Measurements from ENCODE around the gene CEP85. TPM values are rescaled to one million over a fixed set of nuclear protein-coding genes. Genes with fewer than 3 reads are reported as not detected.
A peak's percentile ranks its signal among the peaks of the same experiment; 100 is the strongest.

Gene CEP85
- total and polyA plus RNA-seq, 9 of the 15 experiments (the other 6 are each of a cell fraction or from before 2014, with no cell fraction given): 42.1 to 140 (median 92.6) TPM

DNA sequence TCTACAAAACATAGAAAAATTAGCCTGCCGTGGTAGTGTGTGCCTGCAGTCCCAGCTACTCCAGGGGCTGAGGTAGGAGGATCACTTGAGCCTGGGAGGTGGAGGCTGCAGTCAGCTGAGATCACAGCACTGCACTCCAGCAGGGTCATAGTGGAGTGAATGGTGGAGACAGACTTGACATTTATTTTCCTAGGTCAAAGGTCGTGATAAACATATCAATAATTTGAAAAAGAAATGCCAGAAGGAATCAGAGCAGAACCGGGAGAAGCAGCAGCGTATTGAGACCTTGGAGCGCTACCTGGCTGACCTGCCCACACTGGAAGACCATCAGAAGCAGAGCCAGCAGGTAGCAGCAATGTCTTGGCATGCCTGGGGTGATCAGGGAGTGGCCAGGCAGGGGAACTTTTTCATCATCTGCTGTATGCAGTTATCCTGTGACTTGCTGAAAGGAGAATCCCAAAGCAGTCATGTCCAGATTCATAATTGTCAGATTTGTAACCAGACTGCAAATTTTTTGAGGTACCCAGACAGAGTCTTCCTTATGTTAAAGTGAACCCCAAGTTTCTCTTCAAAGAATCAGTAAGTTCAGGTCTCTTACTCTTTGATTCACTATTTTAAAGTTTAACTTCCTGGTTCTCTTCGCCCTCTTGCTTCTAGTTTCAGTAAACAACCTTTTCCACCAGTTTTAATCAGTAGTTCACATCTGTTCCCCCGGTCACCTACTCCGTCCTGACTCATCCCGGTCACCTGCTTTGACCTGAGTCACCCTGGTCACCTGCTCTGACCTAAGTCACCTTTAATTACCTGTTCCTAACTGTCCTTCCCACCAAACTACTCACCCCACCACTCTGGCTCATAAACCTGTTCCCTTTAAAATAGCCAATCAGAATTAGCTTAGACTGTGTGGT lies 34.5 kb downstream of the CEP85 start:
- 89% methylated on average over 9 of the region's 9 CpGs for WGBS (ENCODE audit: insufficient coverage, low coverage, missing lambda C conversion rate)
- Histone ChIP-seq H3K36me3 (ENCODE audit: control insufficient read depth, insufficient read depth, low read length) (peaks cover 96% of the 10 kb centered on the region), H3K4me3 (no peak overlapping the region), H3K4me1 (replicated peaks in 1 of 2; ENCODE audit: control insufficient read depth in 2 of 2, insufficient read depth in 2 of 2, low read length in 2 of 2) (no peaks in the 10 kb centered on the region; a peak in 1 of 5 replicates), H3K27ac (ENCODE audit: extremely low read depth, low read depth, low read length) (peak overlapping the region; percentile 20; the same call in 1 of the 3 replicates), H3K9ac (ENCODE audit: insufficient read depth in 1 of 2, low read depth in 2 of 2, low read length in 2 of 2) (no peak overlapping the region), H3K4me2 (ENCODE audit: insufficient read depth, low read length) (no peak overlapping the region), H2AFZ (ENCODE audit: low read depth, low read length) (no peak overlapping the region), H3K27me3 (ENCODE audit: control insufficient read depth in 2 of 2, insufficient read depth in 2 of 2, low read length in 2 of 2) (no peaks in the 10 kb centered on the region), H4K20me1 (replicated peaks; ENCODE audit: control insufficient read depth, insufficient read depth, low read length) (no peaks in the 10 kb centered on the region), H3K9me1 (ENCODE audit: control insufficient read depth, insufficient read depth, low read length) (no peaks in the 10 kb centered on the region), H3K9me3 (replicated peaks; ENCODE audit: control insufficient read depth, insufficient read depth, low read depth, low read length) (peaks cover 7% of the 10 kb centered on the region; the same call in 1 of the 2 replicates), H3K79me2 (ENCODE audit: control insufficient read depth, insufficient read depth, low read length) (peaks cover 9% of the 10 kb centered on the region; the same call in 1 of the 3 replicates)
- intact Hi-C loops (cut with micrococcal nuclease) (no loop called here), in situ Hi-C loops (cut with MboI) (no loop called here)
- FAIRE-seq: no peak
- ChIA-PET CTCF (ENCODE audit: low intra/inter-chr PET ratio) (no interaction called here), POLR2A (interaction anchor here (0.7 to 2.1 kb wide), 5 partner anchors 9 to 20 kb away, joined by 3 to 10 read pairs (median 3); no protein-coding TSS in a partner anchor)
- ATAC-seq: no peak
- DNase-seq (ENCODE audit: extremely low read depth in 1 of 4, low spot score in 3 of 4): no peak
- no TSS peak for BruUV-seq (replicated peaks)
- TF ChIP-seq MYBL2 (IDR thresholded peaks at IDR 0.05; ENCODE audit: low read depth) (peak; percentile 44; the same call in 1 of the 2 replicates), MYBL2 (CRISPR knock-in tag; IDR thresholded peaks at IDR 0.05; ENCODE audit: borderline replicate concordance) (no peak), KDM5B (IDR thresholded peaks at IDR 0.05; ENCODE audit: insufficient replicate concordance, low read depth, low read length) (no peak), MAZ (CRISPR knock-in tag; conservative IDR thresholded peaks at IDR 0.05 in 1 of 2, IDR thresholded peaks at IDR 0.05 in 1 of 2) (no peak), U2AF2 (optimal IDR thresholded peaks at IDR 0.05; ENCODE audit: low read depth, low read length) (no peak), TFAP4 (CRISPR knock-in tag; IDR thresholded peaks at IDR 0.05; ENCODE audit: borderline replicate concordance) (no peak), ZNF785 (CRISPR knock-in tag; IDR thresholded peaks at IDR 0.05) (no peak), CBFA2T3 (IDR thresholded peaks at IDR 0.05) (no peak), ZEB2 (IDR thresholded peaks at IDR 0.05) (peak; percentile 94), HOXB6 (CRISPR knock-in tag; IDR thresholded peaks at IDR 0.05; ENCODE audit: borderline replicate concordance) (no peak), ZNF717 (CRISPR knock-in tag; IDR thresholded peaks at IDR 0.05) (no peak), EWSR1 (IDR thresholded peaks at IDR 0.05; ENCODE audit: borderline replicate concordance, low read depth, partially characterized antibody) (no peak), PHF21A (IDR thresholded peaks at IDR 0.05; ENCODE audit: borderline replicate concordance, low read depth) (no peak), ZFP1 (CRISPR knock-in tag; IDR thresholded peaks at IDR 0.05) (no peak), ATF7 (IDR thresholded peaks at IDR 0.05) (0 out of 2 replicates have a peak, but pooled peaks have one; percentile 14), ZKSCAN8 (CRISPR knock-in tag; IDR thresholded peaks at IDR 0.05) (no peak)
- TF ChIP-seq, protein P1, sequence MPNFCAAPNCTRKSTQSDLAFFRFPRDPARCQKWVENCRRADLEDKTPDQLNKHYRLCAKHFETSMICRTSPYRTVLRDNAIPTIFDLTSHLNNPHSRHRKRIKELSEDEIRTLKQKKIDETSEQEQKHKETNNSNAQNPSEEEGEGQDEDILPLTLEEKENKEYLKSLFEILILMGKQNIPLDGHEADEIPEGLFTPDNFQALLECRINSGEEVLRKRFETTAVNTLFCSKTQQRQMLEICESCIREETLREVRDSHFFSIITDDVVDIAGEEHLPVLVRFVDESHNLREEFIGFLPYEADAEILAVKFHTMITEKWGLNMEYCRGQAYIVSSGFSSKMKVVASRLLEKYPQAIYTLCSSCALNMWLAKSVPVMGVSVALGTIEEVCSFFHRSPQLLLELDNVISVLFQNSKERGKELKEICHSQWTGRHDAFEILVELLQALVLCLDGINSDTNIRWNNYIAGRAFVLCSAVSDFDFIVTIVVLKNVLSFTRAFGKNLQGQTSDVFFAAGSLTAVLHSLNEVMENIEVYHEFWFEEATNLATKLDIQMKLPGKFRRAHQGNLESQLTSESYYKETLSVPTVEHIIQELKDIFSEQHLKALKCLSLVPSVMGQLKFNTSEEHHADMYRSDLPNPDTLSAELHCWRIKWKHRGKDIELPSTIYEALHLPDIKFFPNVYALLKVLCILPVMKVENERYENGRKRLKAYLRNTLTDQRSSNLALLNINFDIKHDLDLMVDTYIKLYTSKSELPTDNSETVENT (CRISPR knock-in tag; IDR thresholded peaks at IDR 0.05): no peak

All from K562 (cell line).